HG03097 (cell line): Measurements from ENCODE around the gene METTL1.

Experiments
- ATAC-seq: cut with Tn5 transposase; IDR thresholded peaks from one replicate; pipeline ENCODE4 v1.9.1; 2021; ENCODE audit not compliant: unreplicated experiment, low FRiP score

METTL1 gene

DNA sequence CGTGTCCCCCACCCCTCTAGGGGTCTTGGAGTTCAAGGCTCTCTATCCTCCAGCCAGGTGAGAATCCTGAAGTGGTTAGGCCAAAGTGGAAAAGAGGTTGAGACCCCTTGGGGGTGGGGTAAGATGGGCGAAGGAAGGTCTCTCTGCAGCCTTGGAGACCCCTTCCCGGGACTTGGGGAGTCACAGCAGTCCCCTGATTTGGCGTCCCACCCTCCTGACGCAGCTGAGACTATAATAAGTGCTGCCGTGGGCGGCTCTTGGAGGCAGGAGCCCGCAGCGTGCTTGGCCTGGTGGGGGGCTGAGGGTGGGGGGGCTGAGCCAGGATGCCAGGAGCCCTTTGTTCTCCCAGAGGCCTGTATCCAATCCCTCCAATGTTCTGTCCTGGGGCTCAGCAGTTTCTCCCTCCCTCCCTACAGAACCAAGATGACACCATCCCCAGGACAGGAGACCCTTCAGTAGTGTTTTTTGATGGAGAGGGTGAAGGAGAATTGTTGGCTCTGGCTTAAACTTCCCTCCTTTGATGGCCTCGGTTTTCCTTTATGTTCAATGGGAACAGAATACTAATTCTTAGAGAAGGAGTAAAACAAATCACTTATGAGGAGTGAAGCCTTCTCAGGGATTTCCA lies 31.9 kb downstream of the METTL1 start:
- no peak for ATAC-seq

DNA sequence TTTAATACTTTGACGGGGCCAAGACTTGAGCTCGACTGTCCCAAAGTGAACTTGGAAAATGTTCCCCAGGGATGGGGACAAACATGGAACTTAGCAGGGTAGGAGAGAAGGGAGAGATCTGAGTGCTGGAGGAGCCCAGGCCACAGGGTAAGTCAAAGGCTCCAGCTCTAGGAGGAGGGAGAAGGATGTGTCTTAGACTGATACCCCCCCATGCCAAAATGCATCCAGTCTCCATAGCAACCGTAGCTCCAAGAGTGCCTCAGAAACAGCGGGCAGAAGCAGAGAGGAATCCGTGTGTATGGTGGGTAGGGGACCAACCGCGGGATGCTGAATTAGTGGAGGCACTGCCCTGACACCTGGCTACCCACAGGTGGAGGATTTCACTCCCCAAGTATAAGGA lies 32.5 kb downstream of the METTL1 start:
- ATAC-seq, result no peak

DNA sequence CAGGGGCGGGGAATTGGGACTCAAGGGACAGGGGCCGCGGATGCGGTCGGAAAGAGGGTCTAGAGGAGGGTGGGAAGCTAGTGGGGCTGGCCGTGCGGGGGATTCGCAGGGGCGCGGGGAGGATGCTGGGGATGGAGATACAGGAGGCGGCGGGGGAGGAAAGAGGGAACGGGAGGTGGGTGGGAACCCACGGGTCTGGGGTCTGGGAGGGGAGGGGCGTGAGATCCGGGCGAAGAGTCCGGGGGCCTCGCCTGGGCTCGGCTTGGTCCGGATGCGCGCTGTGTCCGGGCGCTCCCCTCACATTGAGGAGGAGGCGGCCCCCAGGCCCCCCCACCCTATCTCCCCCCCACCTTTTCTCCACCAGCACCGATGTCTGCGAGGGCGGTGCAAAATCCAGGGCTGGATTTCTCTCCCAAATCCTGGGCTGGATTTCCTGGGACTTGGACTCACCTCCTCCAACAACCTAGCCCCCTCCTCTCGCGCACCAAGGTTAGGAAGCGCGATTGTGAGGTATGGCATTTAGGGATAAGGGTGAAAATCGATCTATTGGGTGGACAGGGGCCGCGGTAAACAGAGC lies 33.2 kb downstream of the METTL1 start, which contains the start of gene AGAP2:
Gene AGAP2 (minus strand): TSS at position 82 of the 577 bp plus-strand sequence. CDS start 496 bp downstream, outside the sequence.
- no peak for ATAC-seq

DNA sequence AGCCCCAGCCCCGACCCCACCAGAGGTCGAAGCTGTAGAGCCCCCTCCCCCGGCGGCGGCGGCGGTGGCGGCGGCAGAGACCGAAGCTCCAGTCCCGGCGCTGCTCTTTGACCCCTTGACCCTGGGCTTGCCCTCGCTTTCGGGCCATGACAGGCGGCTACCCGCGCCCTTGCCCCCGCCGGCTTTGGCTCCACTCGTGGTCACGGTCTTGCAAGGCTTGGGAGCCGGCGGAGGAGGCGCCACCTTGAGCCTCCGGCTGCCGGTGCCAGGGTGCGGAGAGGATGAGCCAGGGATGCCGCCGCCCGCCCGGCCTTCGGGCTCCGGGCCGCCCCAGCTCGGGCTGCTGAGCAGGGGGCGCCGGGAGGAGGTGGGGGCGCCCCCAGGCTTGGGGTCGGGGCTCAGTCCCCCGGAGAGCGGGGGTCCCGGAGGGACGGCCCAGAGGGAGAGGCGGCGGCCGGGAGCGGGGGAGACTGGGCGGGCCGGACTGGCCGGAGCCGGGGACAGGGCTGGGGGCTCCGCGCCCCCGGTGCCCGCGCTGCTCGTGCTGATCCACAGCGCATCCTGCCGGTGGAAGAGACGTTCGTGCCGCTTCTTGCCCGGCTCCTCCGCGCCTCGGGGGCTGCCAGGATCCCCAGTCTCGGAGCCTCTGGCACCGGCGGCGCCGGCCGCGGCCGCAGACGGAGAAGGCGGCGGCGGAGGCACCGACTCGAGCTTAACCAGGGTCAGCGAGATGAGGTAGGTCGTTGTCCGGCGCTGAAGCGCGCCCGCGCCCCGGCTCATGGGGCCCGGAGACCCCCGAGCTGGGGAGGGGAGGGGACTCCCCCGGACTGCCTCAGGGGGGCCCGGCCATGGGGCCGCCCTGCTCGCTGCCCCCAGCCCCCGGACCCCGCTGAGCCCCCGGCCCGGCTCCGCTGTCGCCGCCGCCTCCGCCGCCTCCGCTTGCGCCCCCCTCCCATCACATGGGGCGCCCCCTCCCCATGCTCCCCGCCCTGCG lies 34.1 kb downstream of the METTL1 start:
- no peak for ATAC-seq

DNA sequence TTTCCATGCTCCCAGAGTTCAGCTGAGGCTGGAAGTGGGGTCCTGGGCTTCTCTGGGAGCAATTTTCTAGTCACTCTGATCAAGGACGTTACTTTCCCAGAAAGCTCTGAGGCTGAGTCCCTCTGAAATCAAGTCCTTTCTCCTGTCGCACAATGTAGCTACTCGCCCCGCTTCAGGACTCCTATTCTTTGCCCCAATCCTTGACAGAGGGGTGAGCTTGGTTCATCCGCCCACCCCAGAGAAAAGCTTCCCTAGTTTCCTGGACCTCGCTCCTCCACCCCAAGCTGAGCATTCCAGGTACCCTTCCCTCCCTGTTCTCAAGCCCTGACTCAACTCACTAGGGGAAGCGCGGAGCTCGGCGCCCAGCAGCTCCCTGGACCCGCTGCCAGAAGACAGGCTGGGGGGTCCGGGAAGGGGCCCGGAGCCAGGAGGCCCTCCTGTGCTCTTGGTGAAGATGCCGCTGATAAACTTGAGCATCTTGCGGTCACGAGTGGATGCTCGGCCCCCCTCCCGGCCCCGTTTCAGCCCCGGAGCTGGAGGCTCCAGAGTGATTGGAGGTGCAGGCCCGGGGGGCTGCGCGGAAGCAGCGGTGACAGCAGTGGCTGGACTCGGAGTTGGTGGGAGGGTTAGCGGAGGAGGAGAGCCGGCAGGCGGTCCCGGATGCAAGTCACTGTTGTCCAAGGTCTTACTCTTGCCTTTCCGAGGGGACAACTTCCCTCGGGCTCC lies 35.0 kb downstream of the METTL1 start:
- ATAC-seq, result no peak

DNA sequence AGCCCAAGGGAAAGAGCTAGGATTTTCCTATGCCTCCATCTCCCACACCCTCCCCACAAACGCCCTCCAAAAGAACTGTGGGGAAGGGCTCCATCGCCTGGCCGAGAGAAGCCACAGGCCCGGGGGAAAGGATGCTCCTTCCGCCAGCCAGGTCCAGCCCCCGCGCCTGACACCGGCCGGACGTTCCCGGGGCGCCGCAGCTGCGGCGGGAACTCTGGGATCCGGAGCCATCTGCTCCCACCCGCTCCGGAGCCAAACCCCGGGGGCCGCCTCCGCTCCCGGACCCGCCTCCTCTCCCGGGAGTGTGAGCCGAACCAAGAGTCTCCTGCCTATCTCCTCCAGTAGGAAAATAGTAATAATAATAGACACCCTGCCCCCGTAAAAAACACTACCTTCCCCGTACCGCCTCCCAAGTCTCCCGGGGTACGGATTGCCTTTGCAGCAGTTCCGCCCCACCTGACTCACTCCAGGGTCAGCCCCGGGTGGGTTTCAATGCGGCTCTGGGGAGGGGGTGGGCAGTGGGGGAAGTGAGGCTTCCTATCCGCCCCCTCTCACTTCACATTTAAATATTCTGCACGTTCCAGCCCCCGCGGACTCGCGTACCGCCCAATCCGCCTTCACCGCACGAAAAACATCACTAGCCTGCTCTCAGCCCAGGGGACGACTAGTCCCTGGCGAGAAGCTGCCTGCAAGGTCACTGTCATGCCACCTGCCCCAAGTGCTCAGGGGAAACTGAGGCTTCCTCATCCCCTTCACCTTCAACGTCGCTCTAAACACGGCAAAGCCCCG lies 35.8 kb downstream of the METTL1 start:
- no peak for ATAC-seq

DNA sequence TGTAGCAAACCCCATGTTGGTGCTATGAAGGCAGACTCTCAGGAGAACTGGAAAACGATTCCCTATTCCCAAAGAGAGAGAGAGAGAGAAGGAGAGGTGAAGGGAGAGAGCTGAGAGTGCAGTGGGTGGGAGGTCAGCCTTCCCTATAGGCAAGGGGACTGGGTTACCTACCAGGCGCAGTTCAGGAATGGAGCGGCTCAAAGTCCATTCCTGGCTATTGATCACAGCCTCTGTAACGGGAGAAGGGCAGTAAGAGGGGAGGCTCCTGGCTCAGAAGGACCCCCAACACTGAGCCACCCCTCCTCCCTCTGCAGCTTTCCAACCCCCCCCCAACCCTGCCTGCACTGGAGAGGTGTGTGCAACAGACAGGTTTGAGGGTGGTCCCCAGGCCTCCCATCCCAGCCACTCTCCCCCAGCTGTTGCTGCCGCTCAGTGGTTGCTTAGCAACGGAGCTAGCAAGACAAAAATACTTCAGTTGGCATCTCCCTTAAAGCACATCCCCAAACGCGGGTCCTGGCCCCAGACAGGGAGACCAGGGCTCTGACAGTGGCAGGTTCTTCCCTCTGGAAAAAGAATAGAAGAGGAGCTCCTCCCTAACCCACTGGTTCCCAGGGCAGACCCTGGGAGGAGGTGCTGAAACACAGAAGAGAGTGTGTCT lies 36.6 kb downstream of the METTL1 start:
- ATAC-seq, result no peak

DNA sequence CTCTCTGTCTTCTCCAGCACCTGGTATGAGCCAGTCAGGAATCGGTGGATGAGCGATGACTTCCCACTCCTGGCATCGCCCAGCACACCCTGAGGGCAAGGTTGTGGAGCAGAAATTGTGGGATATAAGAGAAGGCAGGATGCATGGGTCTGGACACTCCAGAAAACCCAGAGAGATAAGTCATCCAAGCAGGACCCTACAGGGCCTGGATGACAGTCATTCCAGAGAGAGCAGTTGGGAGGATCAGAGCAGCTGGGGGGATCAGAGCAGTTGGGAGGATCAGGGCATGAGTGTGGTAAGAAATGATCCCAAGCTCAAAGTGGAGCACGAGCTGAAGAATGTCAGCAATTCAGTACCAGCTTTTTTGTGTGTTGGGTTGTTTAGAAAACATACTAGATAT lies 37.3 kb downstream of the METTL1 start:
- no peak for ATAC-seq

DNA sequence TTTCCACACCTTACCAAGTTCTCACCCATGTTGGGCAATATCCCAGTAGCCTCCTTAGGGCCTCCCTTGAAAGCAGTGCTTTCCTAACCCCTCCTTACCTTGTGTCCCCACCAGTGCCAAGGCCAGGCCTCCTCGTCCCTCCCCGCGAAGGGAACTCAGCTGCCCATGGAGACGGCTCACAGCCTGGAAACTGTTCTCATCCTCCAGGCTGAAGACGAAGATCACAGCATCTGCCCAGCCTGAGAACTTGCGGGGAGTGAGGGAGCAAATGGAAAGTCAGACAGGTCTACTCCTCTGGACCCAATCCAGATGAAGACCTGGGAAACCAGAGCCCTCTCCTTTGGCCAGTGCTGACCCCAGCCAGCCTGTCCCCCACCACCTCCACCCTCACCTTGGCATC lies 38.0 kb downstream of the METTL1 start:
- no peak for ATAC-seq

DNA sequence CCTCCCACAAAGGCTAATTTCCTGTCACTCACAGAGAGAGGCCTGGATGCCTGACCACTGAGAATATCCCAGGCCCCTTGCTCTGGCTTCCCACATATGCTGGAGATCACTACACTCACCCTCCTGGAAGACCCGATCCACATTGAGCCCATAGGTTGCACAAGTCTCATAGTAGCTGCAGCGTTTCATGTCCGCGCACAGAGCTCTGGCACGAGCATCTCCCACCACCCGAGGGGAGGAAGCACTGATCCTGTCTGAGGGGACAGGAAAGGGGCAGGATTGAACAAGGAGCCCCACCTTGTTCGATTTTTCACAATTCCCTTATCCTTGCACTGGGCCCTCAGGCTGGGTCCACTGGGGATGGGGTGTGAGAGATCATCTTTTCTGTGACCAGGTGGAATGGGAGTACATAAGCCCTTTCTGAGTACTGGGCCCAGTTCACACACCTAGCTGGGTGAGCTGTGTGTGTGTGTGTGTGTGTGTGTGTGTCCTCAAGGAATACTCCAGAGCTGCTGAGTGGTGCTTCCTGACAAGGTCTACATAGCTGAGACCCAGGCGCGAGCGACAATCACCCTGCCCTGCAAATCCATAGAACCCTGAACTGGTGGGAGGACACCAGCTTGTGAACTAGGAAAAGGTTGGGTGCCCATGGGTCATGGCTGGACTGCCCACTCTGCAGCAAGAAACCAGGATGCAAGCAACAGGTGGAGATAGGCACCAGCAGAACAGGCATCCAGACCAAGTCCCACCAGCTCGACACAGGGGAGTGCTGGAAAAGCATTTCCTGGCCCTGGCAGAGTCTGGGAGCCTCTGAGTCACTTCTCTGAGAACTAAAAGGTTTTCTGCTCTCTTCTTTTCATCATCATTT lies 38.9 kb downstream of the METTL1 start:
- ATAC-seq, result no peak

DNA sequence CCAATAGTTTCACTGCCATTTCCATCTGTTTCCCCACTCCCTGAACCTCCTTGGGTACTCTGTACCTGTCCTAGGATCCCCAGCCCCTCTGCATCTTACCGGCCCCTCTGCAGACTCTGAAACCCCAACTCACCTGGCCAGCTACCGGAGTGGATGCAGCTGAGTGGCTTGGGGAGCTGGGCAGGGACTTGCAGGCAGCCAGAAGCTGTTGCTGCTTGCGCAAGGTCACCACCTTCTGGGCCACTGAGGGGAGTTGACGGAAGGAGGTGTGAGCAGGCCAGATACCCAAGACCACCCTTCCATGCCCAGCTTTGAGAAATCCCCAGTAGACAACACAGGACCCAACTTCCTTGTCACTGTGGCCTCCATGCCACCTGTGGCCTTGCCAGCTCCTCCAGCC lies 39.6 kb downstream of the METTL1 start:
- ATAC-seq, result no peak

DNA sequence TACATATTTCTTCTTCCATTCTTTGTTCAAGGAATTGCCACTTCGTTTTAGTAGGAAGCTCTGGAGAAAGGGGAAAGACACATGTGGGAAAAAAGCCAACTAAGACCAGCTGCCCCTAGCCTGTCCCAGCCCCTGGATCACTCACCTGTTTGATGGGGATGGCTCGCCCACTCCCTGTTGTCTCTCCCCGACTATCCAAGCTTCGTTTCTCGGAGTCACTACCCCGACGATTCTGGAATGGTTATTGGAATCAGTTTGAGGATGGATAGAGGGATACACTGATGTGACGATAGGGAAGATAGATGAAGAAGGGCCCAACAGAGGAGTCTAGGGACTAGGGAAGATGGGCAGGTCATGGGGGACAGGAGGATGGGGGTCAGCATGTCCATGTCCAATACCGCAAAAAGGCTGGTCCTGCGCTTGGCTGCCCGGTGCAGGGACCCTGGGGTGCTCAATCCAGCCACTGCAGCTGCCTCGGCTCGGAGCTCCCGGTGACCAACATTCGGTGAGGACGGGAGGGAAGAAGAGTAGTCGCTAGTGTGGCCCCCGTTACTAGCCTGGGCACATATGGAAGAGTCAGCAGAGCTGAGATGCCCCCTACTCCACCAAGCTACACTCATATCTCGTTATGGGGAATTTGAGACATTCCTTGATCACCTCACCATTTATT lies 40.4 kb downstream of the METTL1 start:
- no peak for ATAC-seq

DNA sequence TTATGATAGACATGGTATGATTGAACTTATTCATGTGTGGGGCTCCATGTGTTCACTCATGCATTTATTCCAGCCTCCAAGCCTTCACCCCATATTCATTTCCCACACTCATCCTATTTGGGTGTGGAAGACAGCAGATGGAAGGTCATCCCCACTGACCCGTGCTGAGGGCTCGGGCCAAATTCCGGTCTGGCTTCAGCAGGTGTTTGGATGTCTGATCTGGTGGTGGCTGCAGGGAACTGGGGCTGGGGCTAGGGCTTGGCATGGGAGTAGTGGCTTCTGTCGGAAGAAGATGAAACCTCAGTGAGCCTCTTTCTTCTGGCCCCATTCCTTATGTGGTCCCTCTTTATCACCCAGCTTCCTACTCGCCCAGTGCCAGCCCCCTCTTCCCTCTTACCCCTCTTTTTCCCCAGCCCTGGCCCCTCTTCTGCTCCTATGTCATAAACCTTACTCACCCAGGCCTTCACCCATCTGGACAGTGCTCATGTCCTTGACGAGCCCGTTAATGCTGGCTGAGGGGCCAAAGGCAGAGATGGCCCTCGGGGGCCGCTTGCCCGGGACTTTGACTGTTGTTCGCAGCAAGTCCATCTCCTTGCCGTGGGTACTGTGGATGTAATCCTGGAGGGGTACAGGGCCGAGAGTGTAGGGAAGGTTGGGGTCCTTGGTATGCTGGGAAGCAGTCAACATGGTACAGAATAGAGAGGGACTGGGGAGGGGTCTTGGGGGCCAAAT lies 41.4 kb downstream of the METTL1 start:
- ATAC-seq, result no peak

DNA sequence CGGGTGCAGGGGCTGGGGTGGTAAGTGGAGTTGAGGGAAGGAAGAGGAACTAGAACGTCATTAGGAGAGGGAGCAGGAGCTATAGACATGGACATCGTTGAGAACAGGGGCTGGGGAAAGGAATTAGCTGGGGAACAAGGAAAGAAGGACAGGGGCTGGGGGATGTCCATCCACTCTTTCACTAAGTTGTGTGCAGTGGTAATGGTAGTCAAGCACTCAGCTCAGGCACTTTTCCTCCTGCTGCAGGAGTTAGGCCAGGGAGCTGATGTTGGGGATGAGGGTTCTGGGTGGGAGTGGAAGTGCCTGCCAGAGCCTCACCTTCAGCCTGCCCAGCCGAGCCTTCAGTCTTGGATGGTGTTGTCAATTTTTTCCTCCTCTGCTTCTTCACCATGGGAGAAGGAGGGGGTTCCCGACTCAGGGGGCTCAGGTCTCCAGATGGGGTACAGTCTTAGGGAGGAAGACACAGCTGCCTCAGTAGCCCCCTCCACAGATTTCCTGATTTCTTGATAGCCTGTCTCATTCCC lies 42.5 kb downstream of the METTL1 start:
- ATAC-seq, result no peak

DNA sequence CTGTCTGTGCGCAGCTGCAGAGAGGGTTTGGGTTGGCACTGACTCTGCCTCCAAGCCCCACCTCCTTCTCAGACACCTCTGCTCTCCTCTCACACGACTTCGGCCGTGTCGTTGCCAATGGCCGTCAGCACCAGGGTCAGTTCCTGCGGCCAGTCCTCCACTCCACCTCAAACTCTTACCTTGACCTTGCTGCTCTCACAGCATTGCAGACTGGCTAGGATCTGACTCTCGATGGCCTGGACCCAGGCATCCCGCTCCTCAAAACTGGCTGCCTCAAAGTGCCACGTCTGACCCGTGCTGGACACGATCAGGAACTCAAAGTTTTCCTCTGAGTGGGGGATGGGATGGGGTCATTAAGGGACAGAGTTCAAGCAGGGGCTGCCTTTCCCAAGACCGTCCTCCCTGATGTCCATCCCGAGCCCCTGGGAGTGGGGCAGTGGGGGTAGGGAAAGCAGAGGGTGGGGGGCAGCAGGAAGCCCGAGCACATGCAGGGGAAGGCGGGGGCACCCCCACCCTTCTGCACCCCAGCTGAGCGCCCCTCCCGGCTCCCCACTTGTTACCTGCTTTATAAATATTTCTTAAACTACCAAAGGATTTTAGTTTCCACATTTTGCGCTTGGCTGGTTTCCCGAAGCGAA lies 44.0 kb downstream of the METTL1 start:
- ATAC-seq, result no peak

DNA sequence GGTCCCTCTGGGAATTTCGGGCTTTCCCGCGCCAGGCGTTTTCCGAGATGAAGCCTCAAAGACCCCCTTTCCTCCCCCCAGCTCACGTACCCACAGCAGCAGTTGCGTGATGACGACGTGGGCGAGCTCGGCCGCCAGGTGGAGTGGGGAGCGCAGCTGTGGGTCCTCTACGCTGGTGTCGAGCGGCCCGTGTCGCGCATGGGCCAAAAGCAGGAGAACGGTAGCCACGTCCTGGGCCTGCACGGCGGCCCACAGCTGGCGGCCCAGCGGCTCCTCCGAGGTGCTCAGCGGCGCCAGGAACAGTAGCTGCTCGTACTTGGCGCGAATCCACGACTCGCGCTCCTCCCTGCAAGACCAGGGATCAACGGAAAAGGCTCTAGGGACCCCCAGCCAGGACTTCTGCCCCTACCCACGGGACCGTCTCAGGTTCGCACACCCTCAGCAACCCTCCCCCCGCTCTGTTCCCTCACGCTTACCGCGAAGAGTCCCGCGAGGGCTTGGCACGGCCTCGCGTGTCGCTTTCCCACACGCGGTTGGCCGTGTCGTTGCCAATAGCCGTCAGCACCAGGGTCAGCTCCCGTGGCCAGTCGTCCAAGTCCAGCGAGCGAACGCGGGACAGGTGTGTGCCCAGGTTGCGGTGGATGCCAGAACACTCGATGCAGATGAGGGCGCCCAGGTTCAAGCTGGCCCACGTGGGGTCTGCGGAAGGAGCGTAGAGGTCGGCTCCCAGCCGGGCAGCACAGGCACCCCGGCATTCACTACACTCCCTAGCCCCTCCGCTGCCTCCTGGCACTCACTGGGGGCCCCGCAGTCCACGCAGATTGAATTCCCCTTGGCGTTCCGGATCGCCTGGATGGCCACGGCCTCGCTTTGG lies 44.8 kb downstream of the METTL1 start:
- ATAC-seq, result no peak
